Measurements from ENCODE around the gene PIP4K2A. TPM values are rescaled to one million over a fixed set of nuclear protein-coding genes. Genes with fewer than 3 reads are reported as not detected.

PIP4K2A gene
- total and polyA plus RNA-seq, 2 of the 13 experiments (the other 11 are each of a cell fraction or from before 2014, with no cell fraction given): 9.1 to 22.6 TPM

DNA sequence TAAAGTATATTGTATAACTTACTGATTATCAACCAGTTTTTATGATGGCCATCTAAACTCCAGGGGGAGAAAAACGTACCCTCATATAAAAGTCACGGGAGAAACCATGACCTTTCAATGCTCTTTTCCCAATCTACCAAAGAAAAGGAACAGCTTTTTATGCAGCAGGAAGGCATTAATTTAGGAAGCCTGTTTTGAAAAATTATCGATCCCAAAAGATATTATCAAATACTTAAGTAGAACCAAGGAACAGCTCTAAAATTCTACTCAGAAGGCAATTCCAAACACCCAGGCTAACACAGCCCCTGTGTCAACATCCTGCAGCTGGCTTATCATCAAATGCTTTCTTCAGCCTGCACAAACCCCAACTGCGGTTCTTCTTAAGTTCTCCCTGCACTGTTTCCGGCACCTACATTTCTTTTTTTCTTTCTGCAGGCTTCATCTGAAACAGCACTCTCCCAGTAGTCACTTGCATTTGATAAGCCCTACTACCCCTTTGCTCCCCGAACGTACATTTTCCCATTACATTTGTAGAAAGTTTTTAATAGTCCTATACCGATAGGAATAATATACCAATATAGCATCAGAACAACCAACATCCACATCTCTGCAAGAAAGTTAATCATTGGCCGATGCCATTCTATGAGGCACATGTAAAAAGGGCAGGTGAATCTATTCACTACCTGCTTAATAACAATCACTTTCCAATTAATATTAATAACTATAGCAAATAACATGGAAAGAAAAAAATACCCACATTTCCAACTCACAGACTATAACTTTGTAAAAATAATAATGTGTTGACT, 47.9 kb downstream of the PIP4K2A start (continued):
- TF ChIP-seq ZHX2 (IDR thresholded peaks at IDR 0.05; ENCODE audit: low read depth): no peak
- no peak for TF ChIP-seq ZHX2 (CRISPR knock-in tag; IDR thresholded peaks at IDR 0.05; ENCODE audit: borderline replicate concordance)
- peak; percentile 32; the same call in 1 of the 2 replicates for TF ChIP-seq FOXA3 (CRISPR knock-in tag; IDR thresholded peaks at IDR 0.05)
- 0 out of 2 replicates have a peak, but pooled peaks have one; percentile 10 for TF ChIP-seq FOSL2 (CRISPR knock-in tag; IDR thresholded peaks at IDR 0.05)

DNA sequence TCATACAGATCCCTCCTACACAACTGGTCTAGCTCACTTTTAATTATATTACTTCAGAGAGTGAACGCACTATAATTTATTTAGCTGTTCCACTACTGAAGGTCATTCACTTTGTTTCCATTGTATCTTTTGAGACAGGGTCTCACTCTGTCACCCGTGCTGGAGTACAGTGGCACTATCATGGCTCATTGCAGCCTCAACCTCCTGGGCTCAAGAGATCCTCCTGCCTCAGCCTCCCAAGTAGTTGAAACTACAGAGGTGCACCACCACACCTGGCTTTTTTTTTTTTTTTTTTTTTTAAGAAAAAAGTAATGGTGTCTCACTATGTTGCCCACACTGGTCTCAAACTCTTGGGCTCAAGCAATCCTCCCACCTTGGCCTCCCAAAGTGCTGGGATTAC, 49.0 kb downstream of the PIP4K2A start:
- Histone ChIP-seq H3K36me3 (replicated peaks in 1 of 2; ENCODE audit: control insufficient read depth in 1 of 2, insufficient read depth in 2 of 2, low read length in 2 of 2) (no peaks in the 10 kb centered on the region), H2AFZ (ENCODE audit: low read length) (no peak overlapping the region), H3K9me3 (ENCODE audit: low read length) (no peaks in the 10 kb centered on the region), H3K4me3 (replicated peaks in 1 of 3; ENCODE audit: insufficient read depth in 1 of 3, low read depth in 2 of 3, low read length in 3 of 3) (no peak overlapping the region), H3K4me1 (ENCODE audit: insufficient read depth, low read length) (peaks cover 65% of the 10 kb centered on the region), H3K79me2 (ENCODE audit: insufficient read depth, low read length) (peaks cover 36% of the 10 kb centered on the region), H3K27ac (ENCODE audit: extremely low read length, insufficient read depth, low read length) (no peak overlapping the region), H4K20me1 (ENCODE audit: insufficient read depth, low read length) (0 out of 2 replicates have a peak, but pooled peaks cover 4% of the 10 kb centered on the region), H3K9ac (ENCODE audit: insufficient read depth, low read depth, low read length) (no peak overlapping the region), H3K4me2 (ENCODE audit: low read depth, low read length) (no peak overlapping the region), H3K27me3 (ENCODE audit: control insufficient read depth in 1 of 2, insufficient read depth in 2 of 2, low read length in 2 of 2) (no peaks in the 10 kb centered on the region)
- no peak for FAIRE-seq
- ChIA-PET CTCF (ENCODE audit: low intra/inter-chr PET ratio, low total read pairs) (no interaction called here), POLR2A (no interaction called here)
- in situ Hi-C loops (cut with HindIII; ENCODE audit: extremely low pct_ligation_motif_present, low pct_unique_long_range_greater_than_20kb): no loop called here
- no TSS peak for BruUV-seq (replicated peaks)
- TF ChIP-seq, protein P1, sequence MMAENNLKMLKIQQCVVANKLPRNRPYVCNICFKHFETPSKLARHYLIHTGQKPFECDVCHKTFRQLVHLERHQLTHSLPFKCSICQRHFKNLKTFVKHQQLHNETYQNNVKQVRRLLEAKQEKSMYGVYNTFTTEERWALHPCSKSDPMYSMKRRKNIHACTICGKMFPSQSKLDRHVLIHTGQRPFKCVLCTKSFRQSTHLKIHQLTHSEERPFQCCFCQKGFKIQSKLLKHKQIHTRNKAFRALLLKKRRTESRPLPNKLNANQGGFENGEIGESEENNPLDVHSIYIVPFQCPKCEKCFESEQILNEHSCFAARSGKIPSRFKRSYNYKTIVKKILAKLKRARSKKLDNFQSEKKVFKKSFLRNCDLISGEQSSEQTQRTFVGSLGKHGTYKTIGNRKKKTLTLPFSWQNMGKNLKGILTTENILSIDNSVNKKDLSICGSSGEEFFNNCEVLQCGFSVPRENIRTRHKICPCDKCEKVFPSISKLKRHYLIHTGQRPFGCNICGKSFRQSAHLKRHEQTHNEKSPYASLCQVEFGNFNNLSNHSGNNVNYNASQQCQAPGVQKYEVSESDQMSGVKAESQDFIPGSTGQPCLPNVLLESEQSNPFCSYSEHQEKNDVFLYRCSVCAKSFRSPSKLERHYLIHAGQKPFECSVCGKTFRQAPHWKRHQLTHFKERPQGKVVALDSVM (CRISPR knock-in tag; IDR thresholded peaks at IDR 0.05): peak; percentile 56
- TF ChIP-seq, protein P2, sequence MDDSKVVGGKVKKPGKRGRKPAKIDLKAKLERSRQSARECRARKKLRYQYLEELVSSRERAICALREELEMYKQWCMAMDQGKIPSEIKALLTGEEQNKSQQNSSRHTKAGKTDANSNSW (CRISPR knock-in tag; IDR thresholded peaks at IDR 0.05; ENCODE audit: borderline replicate concordance): no peak
- TF ChIP-seq, protein P3, sequence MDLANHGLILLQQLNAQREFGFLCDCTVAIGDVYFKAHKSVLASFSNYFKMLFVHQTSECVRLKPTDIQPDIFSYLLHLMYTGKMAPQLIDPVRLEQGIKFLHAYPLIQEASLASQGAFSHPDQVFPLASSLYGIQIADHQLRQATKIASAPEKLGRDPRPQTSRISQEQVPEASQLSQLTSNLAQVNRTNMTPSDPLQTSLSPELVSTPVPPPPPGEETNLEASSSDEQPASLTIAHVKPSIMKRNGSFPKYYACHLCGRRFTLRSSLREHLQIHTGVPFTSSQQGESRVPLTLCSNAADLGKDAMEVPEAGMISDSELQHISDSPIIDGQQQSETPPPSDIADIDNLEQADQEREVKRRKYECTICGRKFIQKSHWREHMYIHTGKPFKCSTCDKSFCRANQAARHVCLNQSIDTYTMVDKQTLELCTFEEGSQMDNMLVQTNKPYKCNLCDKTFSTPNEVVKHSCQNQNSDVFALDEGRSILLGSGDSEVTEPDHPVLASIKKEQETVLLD (CRISPR knock-in tag; IDR thresholded peaks at IDR 0.05; ENCODE audit: low read depth): no peak
- TF ChIP-seq RBAK (CRISPR knock-in tag; IDR thresholded peaks at IDR 0.05): no peak
- no peak for ATAC-seq
- no peak for DNase-seq (ENCODE audit: low spot score)
- WGBS (ENCODE audit: low lambda C conversion rate): 91% methylated on average over 2 of the region's 2 CpGs
- intact Hi-C loops (cut with micrococcal nuclease; ENCODE audit: unreplicated experiment): loop anchor here (10.0 kb wide), 1 partner anchor 49 kb away; the partner anchor contains the start of gene PIP4K2A
